K562 (cell line): Measurements from ENCODE around the gene HSPA1B. TPM values are rescaled to one million over a fixed set of nuclear protein-coding genes. Genes with fewer than 3 reads are reported as not detected.

Source experiments
- ARID1B ChIP-seq: fragments of 450-650 bp; IDR thresholded peaks from 2 replicates; pipeline ENCODE4 v1.6.1; 2016; ENCODE audit warnings: antibody characterized with exemption, mild to moderate bottlenecking, inconsistent platforms
- CC2D1A ChIP-seq: fragments of 450-650 bp; IDR thresholded peaks from 2 replicates; pipeline ENCODE4 v1.6.1; 2017; ENCODE audit warnings: mild to moderate bottlenecking
- CTCFL ChIP-seq: IDR thresholded peaks from 2 replicates; pipeline ENCODE4 v1.6.1; 2011; ENCODE audit warnings: borderline replicate concordance, low read depth, mild to moderate bottlenecking, moderate library complexity, low read length; ENCODE audit not compliant: insufficient read depth, poor library complexity, severe bottlenecking
- E4F1 ChIP-seq: fragments of 250-450 bp; sonication (Bioruptor Pico); IDR thresholded peaks from 2 replicates; pipeline ENCODE4 v1.5.0; 2021; ENCODE audit warnings: mild to moderate bottlenecking, borderline replicate concordance
- FOXJ3 ChIP-seq: sonication (generic); formaldehyde crosslinking; IDR thresholded peaks from 2 replicates; pipeline ENCODE4 v1.4.0; 2020; ENCODE audit warnings: mild to moderate bottlenecking, missing genetic modification reagents
- HNRNPK ChIP-seq: fragments of 200-400 bp; formaldehyde crosslinking; IDR thresholded peaks from one replicate; pipeline ENCODE4 v1.6.1; 2018; ENCODE audit warnings: mild to moderate bottlenecking, low read depth, low read length; ENCODE audit not compliant: poor library complexity, severe bottlenecking
- IRF2 ChIP-seq: sonication (generic); formaldehyde crosslinking; IDR thresholded peaks from 2 replicates; pipeline ENCODE4 v1.8.1; 2022; ENCODE audit warnings: mild to moderate bottlenecking, missing genetic modification reagents
- MCM5 ChIP-seq: fragments of 450-650 bp; IDR thresholded peaks from 2 replicates; pipeline ENCODE4 v1.6.1; 2016; ENCODE audit warnings: low read depth
- MXD1 ChIP-seq: fragments of 250-450 bp; sonication (Bioruptor Pico); IDR thresholded peaks from 2 replicates; pipeline ENCODE4 v1.8.0; 2021; ENCODE audit warnings: borderline replicate concordance, mild to moderate bottlenecking, moderate library complexity; ENCODE audit not compliant: poor library complexity, severe bottlenecking
- NCOA2 ChIP-seq, 2 experiments: fragments of 450-650 bp; IDR thresholded peaks; 2 replicates each; pipeline ENCODE4 v1.6.1; 2018; ENCODE audit warnings: mild to moderate bottlenecking in 2 of 2, moderate library complexity in 1 of 2; ENCODE audit not compliant: partially characterized antibody in 2 of 2
- NCOA4 ChIP-seq: fragments of 450-650 bp; IDR thresholded peaks from 2 replicates; pipeline ENCODE4 v1.6.1; 2018; ENCODE audit warnings: mild to moderate bottlenecking; ENCODE audit not compliant: partially characterized antibody
- NEUROD1 ChIP-seq: fragments of 150-350 bp; IDR thresholded peaks from 2 replicates; pipeline ENCODE4 v1.6.1; 2014; ENCODE audit warnings: borderline replicate concordance, low read length, low read depth; ENCODE audit not compliant: partially characterized antibody
- NFRKB ChIP-seq: fragments of 450-650 bp; IDR thresholded peaks from 2 replicates; pipeline ENCODE4 v1.6.1; 2016; ENCODE audit warnings: low read depth
- PHF20 ChIP-seq: fragments of 450-650 bp; IDR thresholded peaks from 2 replicates; pipeline ENCODE4 v1.6.1; 2018; ENCODE audit not compliant: partially characterized antibody
- PTBP1 ChIP-seq: fragments of 200-400 bp; formaldehyde crosslinking; IDR thresholded peaks from 2 replicates; pipeline ENCODE4 v1.6.1; 2017; ENCODE audit warnings: low read depth, low read length
- PYGO2 ChIP-seq: fragments of 450-650 bp; IDR thresholded peaks from 2 replicates; pipeline ENCODE4 v1.6.1; 2016; ENCODE audit warnings: mild to moderate bottlenecking, missing genetic modification characterization, moderate library complexity, missing compliant biosample characterization
- SAFB2 ChIP-seq: fragments of 200-400 bp; formaldehyde crosslinking; IDR thresholded peaks from 2 replicates; pipeline ENCODE4 v1.6.1; 2018; ENCODE audit warnings: borderline replicate concordance, low read length, low read depth, moderate library complexity; ENCODE audit not compliant: severe bottlenecking
- SMARCA4 ChIP-seq: fragments of 450-650 bp; IDR thresholded peaks from 2 replicates; pipeline ENCODE4 v1.6.1; 2016
- STAT5A ChIP-seq: IDR thresholded peaks from 2 replicates; pipeline ENCODE4 v1.6.1; 2012; ENCODE audit warnings: low read length, inconsistent platforms, borderline replicate concordance
- TAF15 ChIP-seq: fragments of 200-400 bp; formaldehyde crosslinking; IDR thresholded peaks from 2 replicates; pipeline ENCODE4 v1.6.1; 2017; ENCODE audit warnings: mild to moderate bottlenecking, low read depth, low read length, moderate library complexity
- ZBTB26 ChIP-seq: fragments of 450-650 bp; formaldehyde crosslinking; IDR thresholded peaks from 2 replicates; pipeline ENCODE4 v1.4.0; 2022; ENCODE audit warnings: missing genetic modification characterization
- ZNF282 ChIP-seq: sonication (generic); formaldehyde crosslinking; IDR thresholded peaks from 2 replicates; pipeline ENCODE4 v1.8.1; 2023; ENCODE audit warnings: missing genetic modification reagents
- ZNF41 ChIP-seq: fragments of 250-450 bp; sonication (Bioruptor Pico); conservative IDR thresholded peaks from 2 replicates; pipeline ENCODE4 v1.4.0; 2020; ENCODE audit warnings: mild to moderate bottlenecking
- polyA plus RNA-seq, 8 experiments: library from polyadenylated mRNA; depleted of rRNA in 4 of 8; stranded (reverse) in 5 of 8; unstranded in 3 of 8; fragments of >200 nt; fragmentation: Nextera tagmentation in 2 of 8; fragmentation: Illumina TruSeq in 1 of 8; extraction: Ambion mirVana in 2 of 8; extraction: Trizol in 1 of 8; gene quantifications; 2 replicates each; pipeline versions ENCODE4 v1.2.1 to v1.2.3, GENCODE V29; 2011 to 2014; ENCODE audit warnings: inconsistent platforms in 1 of 8, missing spikeins in 1 of 8
- total RNA-seq, 7 experiments: library from RNA; depleted of rRNA in 6 of 7; stranded (reverse); fragments of >200 nt in 6 of 7; fragmentation: Illumina TruSeq in 2 of 7; extraction: Trizol in 2 of 7; gene quantifications; 2 replicates each; pipeline versions ENCODE4 v1.2.1 to v1.2.3, GENCODE V29; 2011 to 2021; ENCODE audit warnings: low replicate concordance in 1 of 7

HSPA1B gene
- total and polyA plus RNA-seq, 9 of the 15 experiments (the other 6 are each of a cell fraction or from before 2014, with no cell fraction given) = 0.27 to 227 (median 51.2) TPM

- TF ChIP-seq CTCFL = no peak
- TF ChIP-seq ZNF282 = no peak
- TF ChIP-seq SMARCA4 = no peak
- no peak for TF ChIP-seq PHF20
- TF ChIP-seq HNRNPK = no peak
- TF ChIP-seq PTBP1 = no peak
- no peak for TF ChIP-seq FOXJ3 (CRISPR knock-in tag)
- no peak for TF ChIP-seq E4F1 (CRISPR knock-in tag)
- TF ChIP-seq MXD1 (CRISPR knock-in tag) = peak; percentile 17
- TF ChIP-seq IRF2 (CRISPR knock-in tag) = no peak
- TF ChIP-seq NEUROD1 = peak; percentile 60
- TF ChIP-seq SAFB2 = no peak
- TF ChIP-seq NFRKB = no peak
- TF ChIP-seq ZNF41 (CRISPR knock-in tag) = no peak
- TF ChIP-seq PYGO2 (tag) = no peak
- peak; percentile 67 for TF ChIP-seq CC2D1A
- peak; percentile 90 for TF ChIP-seq ZBTB26 (CRISPR knock-in tag)
- no peak for TF ChIP-seq NCOA2 (IDR thresholded peaks at IDR 0.05; ENCODE audit: partially characterized antibody in 2 of 2)
- TF ChIP-seq STAT5A = peak; percentile 55; the same call in 1 of the 2 replicates
- TF ChIP-seq NCOA4 = no peak
- no peak for TF ChIP-seq TAF15
- TF ChIP-seq ARID1B = no peak
- no peak for TF ChIP-seq MCM5
These were observed at the start of gene HSPA1B (continued) for GRCh38 chr6:31827286-31828079.
